CD4-positive, alpha-beta T cell treated with Interleukin-6 for 4 hours (primary cell): ENCODE measurements around the gene WDR59.
A peak's percentile ranks its signal among the peaks of the same experiment; 100 is the strongest.
"Not testable (repeated sequence)": the region's sequence is repeated elsewhere in the genome, so short reads cannot be mapped to it uniquely, and the experiment has no call there.

Experiments used
- DNase-seq: peaks from one replicate; pipeline ENCODE4 v3.0.0-alpha.2; 2020; ENCODE audit warnings: mixed read lengths

The WDR59 gene

GRCh38 chr16:74984529-74985296 lies at the start of gene WDR59:
WDR59 (minus strand) TSS chr16:74985123; CDS start chr16:74985017, 106 bp downstream.
- DNase-seq, result peak; percentile 100

GRCh38 chr16:75032655-75033054 lies 47.7 kb upstream of the WDR59 start:
- no peak for DNase-seq

- DNase-seq, result no peak
These were observed 44.9 kb upstream of the WDR59 start for GRCh38 chr16:75029854-75030253.

GRCh38 chr16:75028544-75029135 lies 43.7 kb upstream of the WDR59 start:
- no peak for DNase-seq

- DNase-seq, result no peak
These were observed 42.8 kb upstream of the WDR59 start for GRCh38 chr16:75027520-75028300.

GRCh38 chr16:75026892-75027391 lies 42.0 kb upstream of the WDR59 start:
- no peak for DNase-seq

- not testable (repeated sequence) for DNase-seq
These were observed 41.4 kb upstream of the WDR59 start for GRCh38 chr16:75026239-75026891.

- DNase-seq, result no peak
These were observed 40.8 kb upstream of the WDR59 start for GRCh38 chr16:75025761-75026160.

GRCh38 chr16:75024594-75024993 lies 39.7 kb upstream of the WDR59 start:
- DNase-seq, result no peak

- no peak for DNase-seq
These were observed 39.3 kb upstream of the WDR59 start for GRCh38 chr16:75024182-75024581.

GRCh38 chr16:75023009-75023408 lies 38.1 kb upstream of the WDR59 start:
- DNase-seq, result no peak

- DNase-seq, result no peak
These were observed 37.6 kb upstream of the WDR59 start for GRCh38 chr16:75022567-75022966.

GRCh38 chr16:75021410-75021809 lies 36.5 kb upstream of the WDR59 start:
- no peak for DNase-seq

GRCh38 chr16:75019586-75019985 lies 34.7 kb upstream of the WDR59 start:
- no peak for DNase-seq

- no peak for DNase-seq
These were observed 34.1 kb upstream of the WDR59 start for GRCh38 chr16:75019007-75019406.

- DNase-seq, result no peak
These were observed 33.0 kb upstream of the WDR59 start for GRCh38 chr16:75017670-75018525.

- not testable (repeated sequence) for DNase-seq
These were observed 31.6 kb upstream of the WDR59 start for GRCh38 chr16:75016451-75017081.

- no peak for DNase-seq
These were observed 29.4 kb upstream of the WDR59 start for GRCh38 chr16:75014318-75014717.

GRCh38 chr16:75013123-75013522 lies 28.2 kb upstream of the WDR59 start:
- DNase-seq, result not testable (repeated sequence)

- DNase-seq, result no peak
These were observed 27.6 kb upstream of the WDR59 start for GRCh38 chr16:75012380-75013081.
